Ishikawa (cell line): ENCODE results near the gene TOX2.
A peak's percentile ranks its signal among the peaks of the same experiment; 100 is the strongest.

ENCODE experiments used
- EGR1 ChIP-seq: IDR thresholded peaks from 2 replicates; pipeline ENCODE4 v1.6.1; 2012
- EP300 ChIP-seq: IDR thresholded peaks from 2 replicates; pipeline ENCODE4 v1.6.1; 2012; ENCODE audit warnings: borderline replicate concordance
- RAD21 ChIP-seq: IDR thresholded peaks from 2 replicates; pipeline ENCODE4 v1.6.1; 2012; ENCODE audit warnings: low read depth
- TAF1 ChIP-seq: IDR thresholded peaks from 2 replicates; pipeline ENCODE4 v1.6.1; 2012; ENCODE audit warnings: low read depth, mild to moderate bottlenecking
- TEAD4 ChIP-seq: IDR thresholded peaks from 2 replicates; pipeline ENCODE4 v1.6.1; 2012

- TF ChIP-seq TAF1 (no peak), RAD21 (no peak; the same call in 1 of the 2 replicates), TEAD4 (peak; percentile 65), EGR1 (no peak), EP300 (peak; percentile 39; the same call in 1 of the 2 replicates)
These were observed 103.7 kb downstream of the TOX2 start for GRCh38 chr20:44018259-44018941.
